Nephron (organoid): Measurements from ENCODE around the gene HSD3B2.
"Not testable (repeated sequence)": the region's sequence is repeated elsewhere in the genome, so short reads cannot be mapped to it uniquely, and the experiment has no call there.

Experiments used
- H3K27ac Mint-ChIP-seq, 3 experiments: 2 replicates each; pipeline ENCODE4 v1.8.0; 2020; ENCODE audit warnings: mixed read lengths in 3 of 3, mild to moderate bottlenecking in 2 of 3, moderate library complexity in 1 of 3
- H3K27me3 Mint-ChIP-seq: 2 replicates; pipeline ENCODE4 v1.8.0; 2021; ENCODE audit warnings: low read depth, mild to moderate bottlenecking, moderate library complexity, mixed read lengths
- H3K36me3 Mint-ChIP-seq: 2 replicates; pipeline ENCODE4 v1.8.0; 2020; ENCODE audit warnings: low read depth, mixed read lengths
- H3K4me1 Mint-ChIP-seq: 2 replicates; pipeline ENCODE4 v1.8.0; 2020; ENCODE audit warnings: mixed read lengths
- H3K4me3 Mint-ChIP-seq, 3 experiments: 2 replicates each; pipeline ENCODE4 v1.8.0; 2020; ENCODE audit warnings: mild to moderate bottlenecking in 3 of 3, mixed read lengths in 3 of 3, moderate library complexity in 2 of 3
- H3K9me3 Mint-ChIP-seq: 2 replicates; pipeline ENCODE4 v1.8.0; 2020; ENCODE audit warnings: mixed read lengths
- CTCF ChIP-seq, 3 experiments: fragments of 200-600 bp; sonication (generic); IDR thresholded peaks; one replicate each; pipeline ENCODE4 v1.5.0; 2021; ENCODE audit warnings: antibody characterized with exemption in 3 of 3; ENCODE audit not compliant: unreplicated experiment in 3 of 3

Gene HSD3B2

DNA sequence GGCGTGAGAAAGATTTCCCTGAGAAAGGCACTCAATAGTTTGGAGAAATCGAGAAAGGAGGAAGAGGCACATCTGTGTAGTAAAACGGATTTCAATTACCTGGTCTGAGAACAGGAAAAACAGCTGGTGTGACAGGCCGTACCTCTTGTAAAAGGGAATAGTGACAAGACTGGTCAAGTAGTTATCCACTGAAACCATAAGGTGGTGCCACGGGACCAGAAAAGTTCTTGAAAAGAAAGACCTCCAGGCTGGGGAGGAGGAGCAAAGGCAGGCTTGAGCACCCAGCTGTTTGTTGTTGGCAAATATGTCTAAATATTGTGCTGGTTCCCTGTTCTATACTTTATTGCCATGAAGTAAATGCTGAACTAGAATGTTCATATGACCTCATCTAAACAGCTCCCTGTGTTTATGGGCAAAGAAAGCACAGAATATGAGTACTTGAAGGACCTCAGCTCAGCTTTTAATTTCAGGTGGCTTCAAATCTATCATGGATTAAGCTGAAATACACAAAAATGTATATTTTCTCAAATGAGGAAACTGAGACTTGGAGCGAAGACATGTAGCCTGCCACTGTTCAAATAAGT is 42.4 kb upstream of the HSD3B2 start:
- H3K27me3 Mint-ChIP-seq = peaks cover 9% of the 10 kb centered on the region
- no peak overlapping the region for H3K27ac Mint-ChIP-seq
- no peak overlapping the region for H3K4me3 Mint-ChIP-seq
- peak; percentile 39 to 46 (median 45) for TF ChIP-seq CTCF (IDR thresholded peaks at IDR 0.05; ENCODE audit: unreplicated experiment in 3 of 3)
- peaks cover 4% of the 10 kb centered on the region for H3K9me3 Mint-ChIP-seq
- H3K4me1 Mint-ChIP-seq = peaks cover 33% of the 10 kb centered on the region
- no peaks in the 10 kb centered on the region for H3K36me3 Mint-ChIP-seq

- Mint-ChIP-seq H3K4me3 (no peak overlapping the region), H3K27me3 (peaks cover 9% of the 10 kb centered on the region), H3K36me3 (no peaks in the 10 kb centered on the region), H3K9me3 (peaks cover 4% of the 10 kb centered on the region), H3K4me1 (peaks cover 30% of the 10 kb centered on the region), H3K27ac (no peak overlapping the region)
- no peak for TF ChIP-seq CTCF (IDR thresholded peaks at IDR 0.05; ENCODE audit: unreplicated experiment in 3 of 3)
Measured at GRCh38 chr1:119373465-119373864, 41.5 kb upstream of the HSD3B2 start.

DNA sequence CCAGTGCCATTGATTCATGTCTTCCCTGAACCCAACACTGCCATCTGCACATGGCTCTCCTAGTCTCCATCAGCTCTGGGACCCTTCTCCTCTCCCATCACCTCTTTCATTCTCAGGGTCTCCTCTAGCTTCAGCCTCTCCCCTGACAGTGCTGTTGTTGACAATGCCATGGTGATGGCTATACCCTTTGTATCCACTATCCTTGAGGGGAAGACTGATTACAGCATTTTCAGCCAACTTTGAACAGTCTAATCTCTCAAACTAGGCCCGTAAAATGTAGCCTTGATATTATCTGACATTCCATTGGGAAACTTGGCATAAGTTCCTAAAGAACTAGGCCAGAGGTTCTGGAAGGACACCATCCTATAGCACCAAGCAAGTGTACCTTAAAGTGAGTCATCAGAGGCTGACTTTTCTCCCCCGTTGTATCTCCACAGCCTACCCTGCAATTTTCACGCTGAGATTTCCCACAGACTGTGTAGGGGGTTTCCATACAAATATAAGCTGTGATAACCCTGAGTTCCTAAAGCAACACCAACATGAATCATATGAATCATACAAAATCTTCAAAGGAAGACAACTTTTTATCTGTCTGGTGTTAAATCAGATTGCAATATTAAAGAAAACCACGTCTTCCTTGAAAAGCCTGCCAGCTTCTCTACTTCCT is 40.6 kb upstream of the HSD3B2 start:
- no peak for TF ChIP-seq CTCF (IDR thresholded peaks at IDR 0.05; ENCODE audit: unreplicated experiment in 3 of 3)
- peaks cover 4% of the 10 kb centered on the region for H3K9me3 Mint-ChIP-seq
- H3K36me3 Mint-ChIP-seq = no peaks in the 10 kb centered on the region
- H3K27me3 Mint-ChIP-seq = peaks cover 3% of the 10 kb centered on the region
- H3K4me3 Mint-ChIP-seq = no peak overlapping the region
- H3K4me1 Mint-ChIP-seq = peaks cover 30% of the 10 kb centered on the region
- peak overlapping the region in 1 of 3 experiments; percentile 36 for H3K27ac Mint-ChIP-seq

GRCh38 chr1:119375366-119375765 is 39.6 kb upstream of the HSD3B2 start:
- Mint-ChIP-seq H3K4me3 (no peak overlapping the region), H3K27me3 (peaks cover 3% of the 10 kb centered on the region), H3K9me3 (peaks cover 4% of the 10 kb centered on the region), H3K27ac (no peak overlapping the region), H3K36me3 (no peaks in the 10 kb centered on the region), H3K4me1 (peaks cover 30% of the 10 kb centered on the region)
- TF ChIP-seq CTCF (IDR thresholded peaks at IDR 0.05; ENCODE audit: unreplicated experiment in 3 of 3) = no peak

- H3K36me3 Mint-ChIP-seq = no peaks in the 10 kb centered on the region
- peaks cover 30% of the 10 kb centered on the region for H3K4me1 Mint-ChIP-seq
- H3K27me3 Mint-ChIP-seq = peaks cover 3% of the 10 kb centered on the region
- peaks cover 4% of the 10 kb centered on the region for H3K9me3 Mint-ChIP-seq
- H3K27ac Mint-ChIP-seq = no peak overlapping the region
- no peak overlapping the region for H3K4me3 Mint-ChIP-seq
- TF ChIP-seq CTCF (IDR thresholded peaks at IDR 0.05; ENCODE audit: unreplicated experiment in 3 of 3) = no peak
Measured at GRCh38 chr1:119376594-119376993, 38.4 kb upstream of the HSD3B2 start.

GRCh38 chr1:119377594-119377993 is 37.4 kb upstream of the HSD3B2 start:
- H3K36me3 Mint-ChIP-seq, H3K27me3 Mint-ChIP-seq, H3K27ac Mint-ChIP-seq, H3K9me3 Mint-ChIP-seq, H3K4me3 Mint-ChIP-seq: not testable (repeated sequence)
- peaks cover 21% of the 10 kb centered on the region for H3K4me1 Mint-ChIP-seq
